ENCODE results near the gene SCN9A. TPM values are rescaled to one million over a fixed set of nuclear protein-coding genes. Genes with fewer than 3 reads are reported as not detected.

SCN9A gene
- polyA plus RNA-seq, 1 donor from 2014 or later: 10.4 TPM

DNA sequence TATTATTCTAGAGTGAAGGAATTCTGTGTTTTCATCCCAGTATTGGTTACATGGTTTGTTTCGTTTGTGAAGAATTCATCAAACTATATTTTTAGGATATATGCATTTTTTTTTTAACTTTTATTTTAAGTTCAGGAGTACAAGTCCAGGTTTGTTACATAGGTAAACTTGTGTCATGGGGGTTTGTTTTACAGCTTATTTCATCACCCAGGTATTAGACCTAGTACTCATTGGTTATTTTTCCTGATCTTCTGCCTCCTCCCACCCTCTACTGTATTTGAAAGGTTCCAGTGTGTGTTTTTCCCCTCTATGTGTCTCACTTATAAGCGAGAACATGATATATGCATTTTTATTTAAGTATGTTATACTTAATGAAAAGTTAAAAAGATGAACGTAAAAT lies 47.6 kb downstream of the SCN9A start:
- H3F3A ChIP-seq (ENCODE audit: insufficient read depth, low read length, poor library complexity, severe bottlenecking): no peaks in the 10 kb centered on the region
- no peaks in the 10 kb centered on the region for H4K20me1 ChIP-seq (ENCODE audit: insufficient read depth)
- H3K4me3 ChIP-seq (ENCODE audit: low read length): no peak overlapping the region
- H3K4me2 ChIP-seq (ENCODE audit: low read length): no peak overlapping the region
- H3K9me3 ChIP-seq (ENCODE audit: low read length): no peaks in the 10 kb centered on the region
- no peak overlapping the region for H3K27ac ChIP-seq (ENCODE audit: low read length)
- no peak overlapping the region for H2AFZ ChIP-seq (ENCODE audit: low read depth, low read length)
- H3K9ac ChIP-seq (ENCODE audit: low read length): no peak overlapping the region
- H3K9me2 ChIP-seq (ENCODE audit: insufficient read depth, low read length): no peaks in the 10 kb centered on the region
- TF ChIP-seq RAD21 (conservative IDR thresholded peaks at IDR 0.05) (no peak), EZH2 (IDR thresholded peaks at IDR 0.05; ENCODE audit: borderline replicate concordance, insufficient read depth, low read length, poor library complexity, severe bottlenecking) (no peak), MXI1 (conservative IDR thresholded peaks at IDR 0.05; ENCODE audit: poor library complexity, severe bottlenecking) (no peak), EP300 (conservative IDR thresholded peaks at IDR 0.05; ENCODE audit: poor library complexity, severe bottlenecking) (no peak), TAF1 (IDR thresholded peaks at IDR 0.05; ENCODE audit: low read depth) (no peak), POLR2AphosphoS5 (IDR thresholded peaks at IDR 0.05) (no peak), SMC3 (conservative IDR thresholded peaks at IDR 0.05; ENCODE audit: poor library complexity) (no peak)
- TF ChIP-seq, protein P1, sequence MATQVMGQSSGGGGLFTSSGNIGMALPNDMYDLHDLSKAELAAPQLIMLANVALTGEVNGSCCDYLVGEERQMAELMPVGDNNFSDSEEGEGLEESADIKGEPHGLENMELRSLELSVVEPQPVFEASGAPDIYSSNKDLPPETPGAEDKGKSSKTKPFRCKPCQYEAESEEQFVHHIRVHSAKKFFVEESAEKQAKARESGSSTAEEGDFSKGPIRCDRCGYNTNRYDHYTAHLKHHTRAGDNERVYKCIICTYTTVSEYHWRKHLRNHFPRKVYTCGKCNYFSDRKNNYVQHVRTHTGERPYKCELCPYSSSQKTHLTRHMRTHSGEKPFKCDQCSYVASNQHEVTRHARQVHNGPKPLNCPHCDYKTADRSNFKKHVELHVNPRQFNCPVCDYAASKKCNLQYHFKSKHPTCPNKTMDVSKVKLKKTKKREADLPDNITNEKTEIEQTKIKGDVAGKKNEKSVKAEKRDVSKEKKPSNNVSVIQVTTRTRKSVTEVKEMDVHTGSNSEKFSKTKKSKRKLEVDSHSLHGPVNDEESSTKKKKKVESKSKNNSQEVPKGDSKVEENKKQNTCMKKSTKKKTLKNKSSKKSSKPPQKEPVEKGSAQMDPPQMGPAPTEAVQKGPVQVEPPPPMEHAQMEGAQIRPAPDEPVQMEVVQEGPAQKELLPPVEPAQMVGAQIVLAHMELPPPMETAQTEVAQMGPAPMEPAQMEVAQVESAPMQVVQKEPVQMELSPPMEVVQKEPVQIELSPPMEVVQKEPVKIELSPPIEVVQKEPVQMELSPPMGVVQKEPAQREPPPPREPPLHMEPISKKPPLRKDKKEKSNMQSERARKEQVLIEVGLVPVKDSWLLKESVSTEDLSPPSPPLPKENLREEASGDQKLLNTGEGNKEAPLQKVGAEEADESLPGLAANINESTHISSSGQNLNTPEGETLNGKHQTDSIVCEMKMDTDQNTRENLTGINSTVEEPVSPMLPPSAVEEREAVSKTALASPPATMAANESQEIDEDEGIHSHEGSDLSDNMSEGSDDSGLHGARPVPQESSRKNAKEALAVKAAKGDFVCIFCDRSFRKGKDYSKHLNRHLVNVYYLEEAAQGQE (IDR thresholded peaks at IDR 0.05; ENCODE audit: borderline replicate concordance): no peak
- TF ChIP-seq, protein P2, sequence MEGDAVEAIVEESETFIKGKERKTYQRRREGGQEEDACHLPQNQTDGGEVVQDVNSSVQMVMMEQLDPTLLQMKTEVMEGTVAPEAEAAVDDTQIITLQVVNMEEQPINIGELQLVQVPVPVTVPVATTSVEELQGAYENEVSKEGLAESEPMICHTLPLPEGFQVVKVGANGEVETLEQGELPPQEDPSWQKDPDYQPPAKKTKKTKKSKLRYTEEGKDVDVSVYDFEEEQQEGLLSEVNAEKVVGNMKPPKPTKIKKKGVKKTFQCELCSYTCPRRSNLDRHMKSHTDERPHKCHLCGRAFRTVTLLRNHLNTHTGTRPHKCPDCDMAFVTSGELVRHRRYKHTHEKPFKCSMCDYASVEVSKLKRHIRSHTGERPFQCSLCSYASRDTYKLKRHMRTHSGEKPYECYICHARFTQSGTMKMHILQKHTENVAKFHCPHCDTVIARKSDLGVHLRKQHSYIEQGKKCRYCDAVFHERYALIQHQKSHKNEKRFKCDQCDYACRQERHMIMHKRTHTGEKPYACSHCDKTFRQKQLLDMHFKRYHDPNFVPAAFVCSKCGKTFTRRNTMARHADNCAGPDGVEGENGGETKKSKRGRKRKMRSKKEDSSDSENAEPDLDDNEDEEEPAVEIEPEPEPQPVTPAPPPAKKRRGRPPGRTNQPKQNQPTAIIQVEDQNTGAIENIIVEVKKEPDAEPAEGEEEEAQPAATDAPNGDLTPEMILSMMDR (IDR thresholded peaks at IDR 0.05; ENCODE audit: poor library complexity, severe bottlenecking): no peak
- H3K36me3 ChIP-seq (ENCODE audit: insufficient read depth, low read length): no peaks in the 10 kb centered on the region
- no peaks in the 10 kb centered on the region for H3K27me3 ChIP-seq (ENCODE audit: insufficient read depth, low read depth, low read length)
- no peaks in the 10 kb centered on the region for H3K79me2 ChIP-seq (replicated peaks; ENCODE audit: insufficient read depth, low read length)

DNA sequence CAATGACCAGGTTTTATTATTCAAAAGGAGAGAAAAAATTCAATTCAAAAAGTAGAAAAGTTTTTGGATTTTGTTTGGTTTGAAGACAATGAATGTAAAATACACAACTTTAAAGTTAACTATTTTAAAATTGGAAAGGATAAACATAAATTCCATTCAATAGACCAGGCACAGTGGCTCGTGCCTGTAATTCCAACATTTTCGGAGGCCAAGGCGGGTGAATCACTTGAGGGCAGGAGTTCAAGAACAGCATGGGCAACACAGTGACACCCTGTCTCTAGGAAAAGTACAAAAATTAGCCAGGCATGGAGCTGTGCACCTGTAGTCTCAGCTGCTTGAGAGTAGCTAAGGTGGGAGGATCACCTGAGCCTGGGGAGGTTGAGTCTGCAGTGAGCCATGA lies 54.7 kb downstream of the SCN9A start:
- Histone ChIP-seq H3K27me3 (ENCODE audit: insufficient read depth, low read depth, low read length) (no peaks in the 10 kb centered on the region), H3K4me3 (ENCODE audit: low read length) (no peak overlapping the region), H3K79me2 (replicated peaks; ENCODE audit: insufficient read depth, low read length) (no peaks in the 10 kb centered on the region), H3F3A (ENCODE audit: insufficient read depth, low read length, poor library complexity, severe bottlenecking) (no peaks in the 10 kb centered on the region), H3K9ac (ENCODE audit: low read length) (no peak overlapping the region), H3K36me3 (ENCODE audit: insufficient read depth, low read length) (no peaks in the 10 kb centered on the region), H3K27ac (ENCODE audit: low read length) (no peak overlapping the region), H3K4me2 (ENCODE audit: low read length) (no peak overlapping the region), H3K9me3 (ENCODE audit: low read length) (no peaks in the 10 kb centered on the region), H3K9me2 (ENCODE audit: insufficient read depth, low read length) (no peaks in the 10 kb centered on the region), H4K20me1 (ENCODE audit: insufficient read depth) (no peaks in the 10 kb centered on the region), H2AFZ (ENCODE audit: low read depth, low read length) (no peak overlapping the region)
- TF ChIP-seq TAF1 (IDR thresholded peaks at IDR 0.05; ENCODE audit: low read depth) (no peak), MXI1 (conservative IDR thresholded peaks at IDR 0.05; ENCODE audit: poor library complexity, severe bottlenecking) (no peak), EZH2 (IDR thresholded peaks at IDR 0.05; ENCODE audit: borderline replicate concordance, insufficient read depth, low read length, poor library complexity, severe bottlenecking) (no peak), POLR2AphosphoS5 (IDR thresholded peaks at IDR 0.05) (no peak), RAD21 (conservative IDR thresholded peaks at IDR 0.05) (no peak), SMC3 (conservative IDR thresholded peaks at IDR 0.05; ENCODE audit: poor library complexity) (no peak), EP300 (conservative IDR thresholded peaks at IDR 0.05; ENCODE audit: poor library complexity, severe bottlenecking) (no peak)
- TF ChIP-seq, protein P1 (IDR thresholded peaks at IDR 0.05; ENCODE audit: borderline replicate concordance): no peak
- TF ChIP-seq, protein P2 (IDR thresholded peaks at IDR 0.05; ENCODE audit: poor library complexity, severe bottlenecking): no peak
